Right atrium auricular region (tissue), 2 donors: Measurements from ENCODE around the gene MYH8. TPM values are rescaled to one million over a fixed set of nuclear protein-coding genes. Genes with fewer than 3 reads are reported as not detected.

Source experiments
- DNase-seq: peaks from one replicate; pipeline ENCODE4 v3.0.0-alpha.2; 2019; ENCODE audit warnings: low spot score
- H3K27ac ChIP-seq, 2 donors: fragments of 200-600 bp; sonication (generic); 1 replicate in 1 of 2; 2 replicates in 1 of 2; pipeline ENCODE4 v1.5.1; 2016 to 2019
- H3K27me3 ChIP-seq, 2 donors: fragments of 200-600 bp; sonication (generic); one replicate each; pipeline versions ENCODE4 v1.5.1 to v1.6.0; 2017 to 2019
- H3K36me3 ChIP-seq: fragments of 200-600 bp; sonication (generic); one replicate; pipeline ENCODE4 v1.5.1; 2016
- H3K4me1 ChIP-seq, 2 donors: fragments of 200-600 bp; sonication (generic); one replicate each; pipeline versions ENCODE4 v1.5.1 to v1.6.0; 2017 to 2019
- H3K4me3 ChIP-seq, 2 donors: fragments of 200-600 bp; sonication (generic); 1 replicate in 1 of 2; 2 replicates in 1 of 2; pipeline ENCODE4 v1.5.1; 2017 to 2019; ENCODE audit warnings: mild to moderate bottlenecking in 1 of 2, moderate library complexity in 1 of 2
- H3K9me3 ChIP-seq, 2 donors: fragments of 200-600 bp; sonication (generic); one replicate each; pipeline ENCODE4 v1.5.1; 2019
- total RNA-seq, 2 donors: library from RNA; depleted of rRNA; stranded (reverse); fragments of >200 nt; gene quantifications; one replicate each; pipeline ENCODE4 v1.1.0, GENCODE V29; 2016
- TF ChIP-seq, protein P1 (sequence below), 2 donors: fragments of 200-600 bp; sonication (generic); IDR thresholded peaks; one replicate each; pipeline ENCODE4 v1.5.1; 2019; ENCODE audit warnings: antibody characterized with exemption in 2 of 2

Gene MYH8
- total RNA-seq, 2 donors from 2014 or later = not detected

DNA sequence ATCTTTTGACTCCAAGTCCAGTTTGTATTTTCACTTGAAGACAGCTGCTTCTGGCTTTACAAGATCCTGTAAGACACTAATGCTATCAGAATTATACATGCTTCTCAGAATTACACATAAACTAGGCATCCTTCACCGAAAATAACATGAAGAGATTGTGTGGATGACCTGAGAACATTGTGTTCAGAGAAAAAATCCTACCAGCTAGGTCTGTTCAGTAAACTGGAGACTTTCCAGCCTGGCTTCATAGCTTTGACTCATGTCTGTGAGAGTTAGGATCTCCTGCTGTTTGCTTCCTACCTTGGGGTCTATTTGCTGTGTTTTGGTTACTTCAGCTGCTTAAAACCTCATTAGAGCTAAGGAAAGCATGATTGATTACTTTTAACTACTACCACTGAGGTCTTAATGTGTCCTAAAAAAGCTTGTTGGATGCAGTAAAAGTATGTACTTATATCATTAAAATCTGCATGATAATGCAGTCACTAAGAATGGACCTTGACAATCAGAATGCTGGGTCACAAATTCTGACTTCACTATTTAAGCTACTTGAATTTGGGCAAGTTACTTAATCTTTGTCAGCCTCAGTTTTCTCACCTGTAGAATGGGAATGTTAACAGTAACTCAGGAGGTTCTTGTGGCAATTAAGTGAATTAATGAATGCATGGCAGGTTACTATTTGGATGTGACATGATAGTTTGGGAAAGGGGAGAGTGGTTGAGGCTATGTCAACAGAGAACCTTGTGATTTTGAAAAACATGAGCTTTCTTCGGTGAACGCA, 40.9 kb downstream of the MYH8 start:
- no peak for DNase-seq
- no peak overlapping the region for H3K4me3 ChIP-seq
- H3K36me3 ChIP-seq = no peaks in the 10 kb centered on the region
- H3K27ac ChIP-seq = no peak overlapping the region
- no peaks in the 10 kb centered on the region for H3K9me3 ChIP-seq
- no peaks in the 10 kb centered on the region for H3K4me1 ChIP-seq
- TF ChIP-seq, protein P1, sequence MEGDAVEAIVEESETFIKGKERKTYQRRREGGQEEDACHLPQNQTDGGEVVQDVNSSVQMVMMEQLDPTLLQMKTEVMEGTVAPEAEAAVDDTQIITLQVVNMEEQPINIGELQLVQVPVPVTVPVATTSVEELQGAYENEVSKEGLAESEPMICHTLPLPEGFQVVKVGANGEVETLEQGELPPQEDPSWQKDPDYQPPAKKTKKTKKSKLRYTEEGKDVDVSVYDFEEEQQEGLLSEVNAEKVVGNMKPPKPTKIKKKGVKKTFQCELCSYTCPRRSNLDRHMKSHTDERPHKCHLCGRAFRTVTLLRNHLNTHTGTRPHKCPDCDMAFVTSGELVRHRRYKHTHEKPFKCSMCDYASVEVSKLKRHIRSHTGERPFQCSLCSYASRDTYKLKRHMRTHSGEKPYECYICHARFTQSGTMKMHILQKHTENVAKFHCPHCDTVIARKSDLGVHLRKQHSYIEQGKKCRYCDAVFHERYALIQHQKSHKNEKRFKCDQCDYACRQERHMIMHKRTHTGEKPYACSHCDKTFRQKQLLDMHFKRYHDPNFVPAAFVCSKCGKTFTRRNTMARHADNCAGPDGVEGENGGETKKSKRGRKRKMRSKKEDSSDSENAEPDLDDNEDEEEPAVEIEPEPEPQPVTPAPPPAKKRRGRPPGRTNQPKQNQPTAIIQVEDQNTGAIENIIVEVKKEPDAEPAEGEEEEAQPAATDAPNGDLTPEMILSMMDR (IDR thresholded peaks at IDR 0.05) = no peak
- no peaks in the 10 kb centered on the region for H3K27me3 ChIP-seq

DNA sequence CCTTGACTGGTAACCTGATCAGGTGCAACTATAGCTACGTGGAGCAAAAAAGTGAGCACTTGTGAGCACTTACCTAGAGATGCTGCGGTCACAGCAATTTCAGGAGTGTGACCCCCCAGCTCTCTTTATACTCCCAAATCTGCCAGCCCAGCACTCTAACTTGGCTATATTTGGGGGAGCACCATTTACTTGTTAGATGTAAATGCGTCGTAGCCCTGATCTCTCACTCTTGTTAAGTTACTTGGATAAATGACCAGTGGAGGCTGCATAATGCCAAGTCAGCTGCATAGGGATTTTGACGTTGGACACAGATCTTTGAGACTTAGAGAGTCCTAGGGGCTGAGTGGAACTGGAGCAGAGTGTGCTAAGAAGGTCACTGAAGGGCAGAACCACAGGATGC, 48.8 kb downstream of the MYH8 start, which contains the start of gene MYH13:
Gene MYH13 (minus strand): TSS at position 101 of the 400 bp plus-strand sequence. CDS start 8,476 bp downstream, outside the sequence.
- no peaks in the 10 kb centered on the region for H3K4me1 ChIP-seq
- TF ChIP-seq, protein P1 (IDR thresholded peaks at IDR 0.05) = no peak
- H3K4me3 ChIP-seq = no peak within 1 kb of the TSS
- no peaks in the 10 kb centered on the region for H3K27me3 ChIP-seq
- no peak for DNase-seq
- no peak within 1 kb of the TSS for H3K27ac ChIP-seq
- no peaks in the 10 kb centered on the region for H3K36me3 ChIP-seq
- no peaks in the 10 kb centered on the region for H3K9me3 ChIP-seq

DNA sequence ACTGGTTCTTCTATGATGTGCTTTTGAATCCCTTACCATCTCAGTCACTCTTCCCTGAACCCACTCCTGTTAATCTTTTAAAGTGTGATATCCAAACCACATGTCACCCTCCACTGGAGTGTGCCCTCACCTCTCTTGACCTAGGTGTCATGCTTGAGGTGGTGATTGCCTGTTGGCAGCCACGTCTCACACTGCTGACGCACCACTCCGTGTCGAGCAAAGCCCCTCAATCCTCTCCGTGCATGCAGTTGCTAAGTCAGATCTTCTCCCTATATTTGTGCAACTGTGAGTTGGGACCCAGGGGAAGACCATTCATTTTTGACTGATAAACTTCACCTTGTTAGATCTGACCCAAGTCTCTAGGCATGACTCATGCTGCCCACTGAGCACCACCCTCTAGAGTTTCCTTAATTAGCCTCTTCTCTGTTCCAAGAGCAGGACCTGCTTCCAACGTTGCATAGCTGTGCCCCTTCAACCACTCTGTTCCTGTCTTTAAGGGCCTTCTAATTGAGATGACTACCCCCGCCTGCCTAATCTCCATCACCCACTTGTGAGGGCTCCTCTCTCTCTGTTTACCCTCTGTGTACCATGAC, 51.6 kb downstream of the MYH8 start:
- Histone ChIP-seq H3K27me3 (no peaks in the 10 kb centered on the region), H3K4me1 (no peaks in the 10 kb centered on the region), H3K4me3 (no peak overlapping the region), H3K36me3 (no peaks in the 10 kb centered on the region), H3K27ac (no peak overlapping the region), H3K9me3 (no peaks in the 10 kb centered on the region)
- TF ChIP-seq, protein P1 (IDR thresholded peaks at IDR 0.05) = no peak
- no peak for DNase-seq

DNA sequence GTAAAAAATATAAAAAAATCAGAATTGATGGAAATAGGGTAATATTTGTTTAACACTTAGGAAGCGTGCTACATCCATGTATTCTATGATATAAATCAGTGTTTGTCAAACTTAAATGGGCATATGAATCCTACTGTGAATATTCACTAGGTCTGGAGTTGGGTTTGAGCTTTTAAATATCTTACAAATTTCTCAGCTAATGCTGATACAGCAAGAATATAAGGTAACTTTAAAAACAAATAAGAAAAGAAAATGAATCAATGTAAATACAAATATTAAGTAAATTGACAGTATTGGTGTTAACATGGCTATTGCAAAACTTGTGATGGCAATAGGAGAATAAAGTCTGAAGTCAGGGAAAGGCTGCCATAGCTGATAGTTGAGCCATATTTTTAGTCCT, 52.5 kb downstream of the MYH8 start:
- no peaks in the 10 kb centered on the region for H3K27me3 ChIP-seq
- TF ChIP-seq, protein P1 (IDR thresholded peaks at IDR 0.05) = no peak
- no peaks in the 10 kb centered on the region for H3K36me3 ChIP-seq
- H3K27ac ChIP-seq = no peak overlapping the region
- DNase-seq = no peak
- H3K4me1 ChIP-seq = no peaks in the 10 kb centered on the region
- no peaks in the 10 kb centered on the region for H3K9me3 ChIP-seq
- H3K4me3 ChIP-seq = no peak overlapping the region

DNA sequence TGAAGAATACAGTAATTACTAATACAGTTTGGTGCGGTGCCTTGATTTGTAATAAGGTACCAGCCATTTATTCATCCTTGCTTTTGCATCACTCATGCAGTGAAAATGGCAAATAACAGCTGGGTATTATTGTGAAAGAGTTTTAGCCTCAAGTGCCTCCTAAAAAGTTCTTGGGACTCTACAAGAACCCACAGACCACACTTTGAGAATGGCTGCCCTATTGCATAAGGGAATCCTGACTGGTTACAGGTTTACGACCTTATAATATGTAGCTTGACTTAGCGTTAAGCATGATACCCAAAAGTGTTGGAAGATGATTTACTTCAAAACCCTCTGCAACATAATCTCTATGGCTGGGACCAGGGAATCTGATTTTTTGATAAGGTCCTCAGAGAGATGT, 53.2 kb downstream of the MYH8 start:
- H3K9me3 ChIP-seq = no peaks in the 10 kb centered on the region
- H3K4me1 ChIP-seq = no peaks in the 10 kb centered on the region
- H3K27ac ChIP-seq = no peak overlapping the region
- H3K4me3 ChIP-seq = no peak overlapping the region
- no peak for DNase-seq
- TF ChIP-seq, protein P1 (IDR thresholded peaks at IDR 0.05) = no peak
- H3K36me3 ChIP-seq = no peaks in the 10 kb centered on the region
- no peaks in the 10 kb centered on the region for H3K27me3 ChIP-seq
